Choroid plexus epithelial cell (primary cell): ENCODE results near the gene DECR2.

Source experiments
- DNase-seq: peaks from one replicate; pipeline ENCODE4 v3.0.0-alpha.2; 2010; ENCODE audit warnings: low read depth
- H3K4me3 ChIP-seq: 2 replicates; pipeline ENCODE4 v1.5.1; 2011; ENCODE audit warnings: low read depth, mild to moderate bottlenecking, control low read depth, low read length, moderate library complexity
- TF ChIP-seq, protein P1 (sequence below): conservative IDR thresholded peaks from 2 replicates; pipeline ENCODE4 v1.5.1; 2011; ENCODE audit warnings: low read depth, mild to moderate bottlenecking, control low read depth, inconsistent platforms, low read length, moderate library complexity

DECR2 gene

GRCh38 chr16:441447-441846 lies 39.8 kb downstream of the DECR2 start:
- TF ChIP-seq, protein P1, sequence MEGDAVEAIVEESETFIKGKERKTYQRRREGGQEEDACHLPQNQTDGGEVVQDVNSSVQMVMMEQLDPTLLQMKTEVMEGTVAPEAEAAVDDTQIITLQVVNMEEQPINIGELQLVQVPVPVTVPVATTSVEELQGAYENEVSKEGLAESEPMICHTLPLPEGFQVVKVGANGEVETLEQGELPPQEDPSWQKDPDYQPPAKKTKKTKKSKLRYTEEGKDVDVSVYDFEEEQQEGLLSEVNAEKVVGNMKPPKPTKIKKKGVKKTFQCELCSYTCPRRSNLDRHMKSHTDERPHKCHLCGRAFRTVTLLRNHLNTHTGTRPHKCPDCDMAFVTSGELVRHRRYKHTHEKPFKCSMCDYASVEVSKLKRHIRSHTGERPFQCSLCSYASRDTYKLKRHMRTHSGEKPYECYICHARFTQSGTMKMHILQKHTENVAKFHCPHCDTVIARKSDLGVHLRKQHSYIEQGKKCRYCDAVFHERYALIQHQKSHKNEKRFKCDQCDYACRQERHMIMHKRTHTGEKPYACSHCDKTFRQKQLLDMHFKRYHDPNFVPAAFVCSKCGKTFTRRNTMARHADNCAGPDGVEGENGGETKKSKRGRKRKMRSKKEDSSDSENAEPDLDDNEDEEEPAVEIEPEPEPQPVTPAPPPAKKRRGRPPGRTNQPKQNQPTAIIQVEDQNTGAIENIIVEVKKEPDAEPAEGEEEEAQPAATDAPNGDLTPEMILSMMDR, result no peak
- no peak for DNase-seq
- H3K4me3 ChIP-seq, result no peak overlapping the region

- no peak overlapping the region for H3K4me3 ChIP-seq
- no peak for DNase-seq
- TF ChIP-seq, protein P1, result no peak
Observed at GRCh38 chr16:442976-443375, 41.3 kb downstream of the DECR2 start.

DNA sequence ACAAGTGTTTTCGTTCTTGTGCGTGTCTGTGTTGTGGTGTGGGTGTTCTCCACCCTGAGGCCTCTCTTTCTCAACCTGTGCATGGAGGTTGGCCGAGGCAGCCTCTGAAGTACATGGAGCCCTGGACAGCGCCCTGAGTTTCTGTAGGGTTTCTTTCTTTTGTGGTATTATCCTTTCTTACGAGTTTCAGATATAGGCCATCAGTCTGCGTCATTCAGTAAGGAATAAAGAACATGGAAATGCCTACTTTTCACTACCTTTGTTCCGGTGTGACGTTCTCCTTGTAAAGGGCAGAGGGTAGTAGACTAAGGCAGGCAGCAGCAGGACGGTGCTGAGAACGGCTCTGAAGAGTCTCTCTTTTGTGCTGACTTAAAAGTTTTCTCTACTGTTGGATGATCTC lies 42.3 kb downstream of the DECR2 start:
- no peak overlapping the region for H3K4me3 ChIP-seq
- TF ChIP-seq, protein P1, result no peak
- no peak for DNase-seq

GRCh38 chr16:445566-445965 lies 43.9 kb downstream of the DECR2 start:
- no peak for DNase-seq

GRCh38 chr16:450385-450784 lies 48.7 kb downstream of the DECR2 start:
- no peak for DNase-seq
- no peak overlapping the region for H3K4me3 ChIP-seq
- TF ChIP-seq, protein P1, result no peak

More at GRCh38 chr16:445566-445965, 43.9 kb downstream of the DECR2 start:
- no peak overlapping the region for H3K4me3 ChIP-seq
- TF ChIP-seq, protein P1, result no peak

DNA sequence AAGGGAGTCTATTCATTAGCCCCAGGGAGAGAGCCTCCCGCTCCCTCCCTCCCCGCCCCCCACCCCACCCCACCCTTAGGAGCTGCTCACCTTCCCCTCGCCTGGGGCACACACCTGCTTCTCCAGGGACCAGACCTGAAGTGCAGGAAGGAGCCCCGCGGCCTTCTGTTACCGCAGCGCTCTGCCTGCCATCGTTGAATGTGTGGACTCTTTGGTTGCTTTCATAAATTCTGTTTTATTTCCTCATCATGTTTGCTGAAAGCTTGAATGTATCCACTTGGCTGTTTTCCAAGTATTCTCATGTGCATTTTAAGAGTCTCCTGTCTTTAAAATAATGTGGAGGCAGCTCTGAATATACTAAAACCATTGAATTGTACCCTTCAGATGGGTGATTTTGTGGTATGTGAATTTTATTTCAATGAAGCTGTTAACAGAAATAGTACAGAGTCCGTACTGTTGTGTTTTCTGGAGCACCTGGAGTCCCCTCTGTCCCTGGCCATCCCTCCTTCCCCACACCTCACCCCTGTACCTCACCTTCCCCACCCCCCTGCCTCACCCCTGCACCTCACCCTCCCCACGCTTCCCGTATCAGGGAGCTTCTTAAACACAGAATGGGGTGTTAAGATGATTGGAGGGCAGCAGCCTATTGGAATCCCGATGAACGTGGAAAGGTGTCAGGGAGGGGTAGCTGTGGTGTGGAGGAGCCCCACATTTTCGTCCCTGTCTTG lies 49.3 kb downstream of the DECR2 start:
- DNase-seq, result peak; percentile 51
- TF ChIP-seq, protein P1, result no peak
- H3K4me3 ChIP-seq, result no peak overlapping the region

DNA sequence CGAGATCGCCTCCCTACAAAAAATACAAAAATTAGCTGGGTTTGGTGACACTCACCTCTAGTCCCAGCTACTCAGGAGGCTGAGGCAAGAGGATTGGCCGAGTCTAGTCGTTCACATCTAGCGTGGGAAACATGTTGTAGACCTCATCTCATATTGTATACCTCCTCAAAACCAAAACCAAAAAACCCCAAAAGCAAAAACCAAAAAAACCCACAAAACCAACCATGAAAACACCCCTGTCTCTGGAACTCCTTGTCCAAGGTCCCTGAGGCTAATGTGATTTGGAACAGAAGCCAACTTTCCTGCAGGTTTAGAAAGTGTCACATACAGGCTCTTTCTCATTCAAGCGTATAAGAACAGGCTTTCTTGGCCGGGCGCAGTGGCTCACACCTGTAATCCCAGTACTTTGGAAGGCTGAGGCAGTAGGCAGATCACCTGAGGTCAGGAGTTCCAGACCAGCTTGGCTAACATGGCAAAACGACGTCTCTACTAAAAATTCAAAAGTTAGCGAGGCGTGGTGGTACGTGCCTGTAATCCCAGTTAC lies 52.8 kb downstream of the DECR2 start:
- TF ChIP-seq, protein P1, result no peak
- H3K4me3 ChIP-seq, result no peak overlapping the region
- DNase-seq, result no peak
